Stimulated activated naive CD8-positive, alpha-beta T cell treated with anti-CD3 and anti-CD28 coated beads, Interleukin-15, amount 100 ng/mL, for 72 hours (primary cell): Measurements from ENCODE around the gene GRAMD4.

Source experiments
- ATAC-seq: fragments of 150-1000 bp; cut with Tn5 transposase; 2 replicates; pipeline ENCODE4 v1.10.0; 2021; ENCODE audit warnings: mild to moderate bottlenecking, moderate library complexity
- DNase-seq, 2 donors: peaks; one replicate each; pipeline ENCODE4 v3.0.0; 2021 to 2022
- H3K27ac Mint-ChIP-seq, 2 donors: one replicate each; pipeline ENCODE4 v1.8.0; 2022; ENCODE audit warnings: mild to moderate bottlenecking in 2 of 2, mixed read lengths in 2 of 2, moderate library complexity in 2 of 2
- H3K27me3 Mint-ChIP-seq: one replicate; pipeline ENCODE4 v1.8.0; 2022; ENCODE audit warnings: mixed read lengths
- H3K4me1 Mint-ChIP-seq: one replicate; pipeline ENCODE4 v1.8.0; 2022; ENCODE audit warnings: mild to moderate bottlenecking, mixed read lengths
- H3K4me3 Mint-ChIP-seq, 2 donors: one replicate each; pipeline ENCODE4 v1.8.0; 2022; ENCODE audit warnings: mild to moderate bottlenecking in 2 of 2, mixed read lengths in 2 of 2, moderate library complexity in 1 of 2
- H3K9me3 Mint-ChIP-seq, 2 donors: one replicate each; pipeline ENCODE4 v1.8.0; 2022; ENCODE audit warnings: mixed read lengths in 2 of 2

Gene GRAMD4

GRCh38 chr22:46659059-46659790 is 39.0 kb downstream of the GRAMD4 start:
- Mint-ChIP-seq H3K27me3 (no peaks in the 10 kb centered on the region), H3K4me1 (peaks cover 31% of the 10 kb centered on the region), H3K27ac (peak overlapping the region in 1 of 2 donors; percentile 46), H3K4me3 (no peak overlapping the region), H3K9me3 (no peaks in the 10 kb centered on the region)
- DNase-seq, result no peak
- ATAC-seq, result no peak

GRCh38 chr22:46659791-46660186 is 39.6 kb downstream of the GRAMD4 start:
- Mint-ChIP-seq H3K4me1 (peaks cover 25% of the 10 kb centered on the region), H3K27me3 (no peaks in the 10 kb centered on the region), H3K27ac (peak overlapping the region in 1 of 2 donors; percentile 42), H3K4me3 (no peak overlapping the region), H3K9me3 (no peaks in the 10 kb centered on the region)
- DNase-seq (no peak), ATAC-seq (no peak)

GRCh38 chr22:46660604-46661201 is 40.5 kb downstream of the GRAMD4 start:
- no peak overlapping the region for H3K27ac Mint-ChIP-seq
- peaks cover 22% of the 10 kb centered on the region for H3K4me1 Mint-ChIP-seq
- H3K27me3 Mint-ChIP-seq, result no peaks in the 10 kb centered on the region
- no peaks in the 10 kb centered on the region for H3K9me3 Mint-ChIP-seq
- no peak overlapping the region for H3K4me3 Mint-ChIP-seq
- no peak for DNase-seq
- no peak for ATAC-seq

- DNase-seq, result no peak
- H3K4me3 Mint-ChIP-seq, result no peak overlapping the region
- H3K27ac Mint-ChIP-seq, result no peak overlapping the region
- ATAC-seq, result no peak
- H3K27me3 Mint-ChIP-seq, result no peaks in the 10 kb centered on the region
- H3K4me1 Mint-ChIP-seq, result peaks cover 22% of the 10 kb centered on the region
- H3K9me3 Mint-ChIP-seq, result no peaks in the 10 kb centered on the region
These were observed 41.1 kb downstream of the GRAMD4 start for GRCh38 chr22:46661221-46661851.

GRCh38 chr22:46662226-46662625 is 42.0 kb downstream of the GRAMD4 start:
- H3K4me1 Mint-ChIP-seq, result peaks cover 22% of the 10 kb centered on the region
- H3K4me3 Mint-ChIP-seq, result no peak overlapping the region
- no peak for ATAC-seq
- DNase-seq, result no peak
- no peaks in the 10 kb centered on the region for H3K27me3 Mint-ChIP-seq
- no peak overlapping the region for H3K27ac Mint-ChIP-seq
- H3K9me3 Mint-ChIP-seq, result no peaks in the 10 kb centered on the region

- Mint-ChIP-seq H3K4me1 (peaks cover 22% of the 10 kb centered on the region), H3K27ac (no peak overlapping the region), H3K4me3 (no peak overlapping the region), H3K9me3 (no peaks in the 10 kb centered on the region), H3K27me3 (no peaks in the 10 kb centered on the region)
- ATAC-seq (no peak), DNase-seq (no peak)
These were observed 42.8 kb downstream of the GRAMD4 start for GRCh38 chr22:46663001-46663400.

GRCh38 chr22:46663436-46664100 is 43.4 kb downstream of the GRAMD4 start:
- Mint-ChIP-seq H3K27me3 (no peaks in the 10 kb centered on the region), H3K27ac (no peak overlapping the region), H3K9me3 (no peaks in the 10 kb centered on the region), H3K4me3 (no peak overlapping the region), H3K4me1 (peaks cover 22% of the 10 kb centered on the region)
- ATAC-seq (no peak), DNase-seq (no peak)

- Mint-ChIP-seq H3K4me3 (no peak overlapping the region), H3K27me3 (no peaks in the 10 kb centered on the region), H3K4me1 (peaks cover 22% of the 10 kb centered on the region), H3K9me3 (no peaks in the 10 kb centered on the region), H3K27ac (no peak overlapping the region)
- DNase-seq (no peak), ATAC-seq (no peak)
These were observed 44.2 kb downstream of the GRAMD4 start for GRCh38 chr22:46664301-46664855.

GRCh38 chr22:46665151-46665695 is 45.0 kb downstream of the GRAMD4 start:
- ATAC-seq (no peak), DNase-seq (no peak)
- Mint-ChIP-seq H3K27ac (no peak overlapping the region), H3K27me3 (no peaks in the 10 kb centered on the region), H3K4me1 (peaks cover 18% of the 10 kb centered on the region), H3K9me3 (no peaks in the 10 kb centered on the region), H3K4me3 (no peak overlapping the region)

- Mint-ChIP-seq H3K4me3 (no peak overlapping the region), H3K4me1 (peaks cover 12% of the 10 kb centered on the region), H3K27ac (no peak overlapping the region), H3K27me3 (no peaks in the 10 kb centered on the region), H3K9me3 (no peaks in the 10 kb centered on the region)
- DNase-seq (no peak), ATAC-seq (no peak)
These were observed 45.6 kb downstream of the GRAMD4 start for GRCh38 chr22:46665751-46666280.

GRCh38 chr22:46666577-46667244 is 46.5 kb downstream of the GRAMD4 start:
- Mint-ChIP-seq H3K4me1 (peaks cover 3% of the 10 kb centered on the region), H3K27me3 (no peaks in the 10 kb centered on the region), H3K4me3 (no peak overlapping the region), H3K9me3 (no peaks in the 10 kb centered on the region), H3K27ac (no peak overlapping the region)
- ATAC-seq (no peak), DNase-seq (no peak)

- no peak overlapping the region for H3K4me3 Mint-ChIP-seq
- H3K9me3 Mint-ChIP-seq, result no peaks in the 10 kb centered on the region
- no peak for DNase-seq
- H3K27me3 Mint-ChIP-seq, result no peaks in the 10 kb centered on the region
- no peak for ATAC-seq
- peaks cover 5% of the 10 kb centered on the region for H3K4me1 Mint-ChIP-seq
- no peak overlapping the region for H3K27ac Mint-ChIP-seq
These were observed 47.0 kb downstream of the GRAMD4 start for GRCh38 chr22:46667245-46667623.

GRCh38 chr22:46668116-46668515 is 47.9 kb downstream of the GRAMD4 start:
- H3K4me3 Mint-ChIP-seq, result no peak overlapping the region
- peaks cover 14% of the 10 kb centered on the region for H3K4me1 Mint-ChIP-seq
- DNase-seq (no peak), ATAC-seq (no peak)
- no peaks in the 10 kb centered on the region for H3K9me3 Mint-ChIP-seq
- H3K27ac Mint-ChIP-seq, result no peak overlapping the region
- H3K27me3 Mint-ChIP-seq, result no peaks in the 10 kb centered on the region

GRCh38 chr22:46669201-46669600 is 49.0 kb downstream of the GRAMD4 start:
- Mint-ChIP-seq H3K27me3 (no peaks in the 10 kb centered on the region), H3K9me3 (no peaks in the 10 kb centered on the region), H3K27ac (peak overlapping the region in 1 of 2 donors; percentile 45)

More at GRCh38 chr22:46669201-46669600, 49.0 kb downstream of the GRAMD4 start:
- Mint-ChIP-seq H3K4me1 (peaks cover 25% of the 10 kb centered on the region), H3K4me3 (no peak overlapping the region)
- DNase-seq (no peak), ATAC-seq (no peak)
